GM12801 (cell line): ENCODE results near the gene NDUFB11.

Source experiments
- CTCF ChIP-seq: IDR thresholded peaks from one replicate; pipeline ENCODE4 v1.5.1; 2011; ENCODE audit warnings: control low read depth; ENCODE audit not compliant: insufficient read length; ENCODE audit errors: extremely low read depth

Gene NDUFB11

GRCh38 chrX:47168495-47169073, 24.1 kb upstream of the NDUFB11 start:
- no peak for TF ChIP-seq CTCF

- no peak for TF ChIP-seq CTCF
Observed at GRCh38 chrX:47166126-47166525, 21.6 kb upstream of the NDUFB11 start.

- TF ChIP-seq CTCF = no peak
Observed at GRCh38 chrX:47164420-47164819, 19.9 kb upstream of the NDUFB11 start.

DNA sequence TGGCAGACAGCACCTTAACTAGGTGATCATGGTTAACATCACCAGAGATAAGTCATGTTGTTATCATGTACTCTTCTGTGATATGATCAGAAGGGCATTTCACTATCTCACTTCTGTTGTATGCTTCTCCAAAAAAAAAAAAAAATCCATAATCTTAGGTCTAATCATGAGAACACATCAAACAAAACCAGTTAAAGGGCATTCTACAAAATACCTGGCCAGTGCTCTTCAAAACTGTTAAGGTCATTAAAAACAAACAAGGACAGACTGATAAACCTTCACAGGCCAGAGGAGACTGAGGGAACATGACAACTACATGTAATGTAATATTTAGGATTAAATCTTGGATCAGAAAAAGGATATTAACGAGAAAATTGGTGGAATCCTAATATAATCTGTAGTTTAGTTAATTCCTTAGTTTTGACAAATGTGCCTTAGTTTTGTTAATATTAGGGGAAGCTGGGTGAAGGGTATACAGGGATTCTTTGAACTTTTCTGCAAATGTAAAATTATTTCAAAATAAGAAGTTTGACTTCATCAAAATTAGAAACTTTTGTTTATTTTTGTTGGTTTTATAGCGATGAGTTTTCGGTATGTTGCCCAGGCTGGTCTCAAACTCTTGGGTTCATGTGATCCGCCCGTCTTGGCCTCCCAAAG, 18.6 kb upstream of the NDUFB11 start:
- no peak for TF ChIP-seq CTCF

DNA sequence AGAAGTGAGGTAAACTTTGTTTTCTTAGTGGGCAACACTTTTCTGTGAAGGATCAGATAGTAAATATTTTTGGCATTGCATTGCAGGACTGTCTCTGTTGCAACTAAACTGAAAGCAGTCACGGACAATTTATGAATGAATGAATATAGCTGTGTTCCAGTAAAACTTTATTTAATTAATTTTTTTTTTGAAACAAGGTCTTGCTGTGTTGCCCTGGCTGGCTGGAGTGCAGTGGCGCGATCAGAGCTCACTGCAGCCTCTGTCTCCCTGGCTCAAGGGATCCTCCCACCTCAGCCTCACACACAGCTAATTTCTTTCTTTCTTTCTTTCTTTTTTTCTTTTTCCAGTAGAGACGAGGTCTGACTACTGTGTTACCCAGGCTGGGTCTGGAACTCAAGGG, 16.3 kb upstream of the NDUFB11 start:
- no peak for TF ChIP-seq CTCF

DNA sequence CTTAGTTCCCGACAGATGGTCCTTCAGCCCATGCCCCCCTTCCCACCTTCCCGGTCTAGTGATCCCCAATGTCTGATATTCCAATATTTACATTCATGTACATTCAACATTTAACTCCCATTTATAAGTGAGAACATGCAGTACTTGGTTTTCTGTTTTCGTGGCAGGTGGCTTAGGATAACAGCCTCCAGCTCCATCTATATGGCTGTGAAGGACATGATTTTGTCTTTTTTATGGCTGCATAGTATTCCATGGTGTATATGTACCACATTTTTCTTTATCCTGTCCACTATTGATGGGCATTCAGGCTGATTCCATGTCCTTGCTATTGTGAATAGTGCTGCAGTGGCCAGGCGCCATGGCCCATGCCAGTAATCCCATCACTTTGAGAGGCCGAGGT, 14.3 kb upstream of the NDUFB11 start:
- TF ChIP-seq CTCF = no peak

DNA sequence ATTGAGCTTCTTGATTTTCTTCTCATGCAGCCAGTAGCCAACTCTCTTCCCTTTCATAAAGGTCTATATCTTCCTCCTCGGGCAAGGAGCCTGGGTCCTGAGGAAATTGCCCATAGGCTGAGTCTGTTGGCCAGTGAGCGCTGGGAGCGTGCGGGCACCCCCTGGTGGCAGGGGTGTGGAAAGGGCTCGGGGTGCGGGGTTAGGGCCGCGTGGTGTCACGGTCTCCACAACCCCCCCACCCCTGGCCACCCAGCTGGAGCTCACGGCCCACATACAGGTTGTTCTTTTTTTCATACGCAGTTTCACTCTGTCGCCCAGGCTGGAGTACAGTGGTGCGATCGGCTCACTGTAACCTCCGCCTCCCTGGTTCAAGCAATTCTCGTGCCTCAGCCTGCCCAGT, 13.6 kb upstream of the NDUFB11 start:
- TF ChIP-seq CTCF = no peak
